CD4-positive, alpha-beta T cell (primary cell): ENCODE results near the gene TRAPPC6A. TPM values are rescaled to one million over a fixed set of nuclear protein-coding genes. Genes with fewer than 3 reads are reported as not detected.

Source experiments
- ATAC-seq: fragments of 200-7000 bp; cut with Tn5 transposase; one replicate; pipeline ENCODE4 v1.10.0; 2022; ENCODE audit warnings: mild to moderate bottlenecking; ENCODE audit not compliant: poor library complexity
- CTCF ChIA-PET: fragments of 350-600 bp; sonication (Branson Sonifier 250); formaldehyde crosslinking; loops from one replicate; lab custom pipeline; 2021; ENCODE audit warnings: antibody characterized with exemption, inconsistent platforms; lab: Charles Lee
- POLR2A ChIA-PET: fragments of 350-600 bp; sonication (Branson Sonifier 250); formaldehyde crosslinking; loops from one replicate; lab custom pipeline; 2021; ENCODE audit warnings: antibody characterized with exemption, inconsistent platforms; lab: Charles Lee
- DNase-seq, 14 experiments: peaks; one replicate each; pipeline ENCODE4 v3.0.0-alpha.2; 2013 to 2020; ENCODE audit warnings: mixed read lengths in 2 of 14
- H3K27ac ChIP-seq, 2 donors: one replicate each; pipeline versions ENCODE4 v1.5.1 to v1.7.0; 2013; ENCODE audit warnings: low read length in 2 of 2, low read depth in 1 of 2, mild to moderate bottlenecking in 1 of 2
- H3K27me3 ChIP-seq, 2 experiments: 1 replicate in 1 of 2; 2 replicates in 1 of 2; pipeline versions ENCODE4 v1.6.1 to v1.7.0; 2013; ENCODE audit warnings: low read length in 2 of 2, control low read depth in 1 of 2, mild to moderate bottlenecking in 1 of 2, moderate library complexity in 1 of 2; ENCODE audit not compliant: insufficient read depth in 2 of 2, control insufficient read depth in 1 of 2
- H3K36me3 ChIP-seq: one replicate; pipeline ENCODE4 v1.6.1; 2013; ENCODE audit warnings: low read length, control low read depth; ENCODE audit not compliant: insufficient read depth
- H3K4me1 ChIP-seq: one replicate; pipeline ENCODE4 v1.6.1; 2013; ENCODE audit warnings: low read length, control low read depth; ENCODE audit not compliant: insufficient read depth
- H3K4me3 ChIP-seq: one replicate; pipeline ENCODE4 v1.5.1; 2013; ENCODE audit warnings: mild to moderate bottlenecking, low read length, moderate library complexity
- H3K9me3 ChIP-seq, 2 experiments: 1 replicate in 1 of 2; 2 replicates in 1 of 2; pipeline versions ENCODE4 v1.6.1 to v1.7.0; 2013; ENCODE audit warnings: low read length in 2 of 2, mild to moderate bottlenecking in 2 of 2, control low read depth in 1 of 2, moderate library complexity in 1 of 2; ENCODE audit not compliant: control insufficient read depth in 1 of 2, insufficient read depth in 1 of 2
- H3K27ac Mint-ChIP-seq: one replicate; pipeline ENCODE4 v1.8.0; 2020; ENCODE audit warnings: mixed read lengths
- H3K27me3 Mint-ChIP-seq: one replicate; pipeline ENCODE4 v1.8.0; 2021; ENCODE audit warnings: mixed read lengths
- H3K36me3 Mint-ChIP-seq: one replicate; pipeline ENCODE4 v1.8.0; 2021; ENCODE audit warnings: low read depth, mixed read lengths
- H3K4me1 Mint-ChIP-seq: one replicate; pipeline ENCODE4 v1.8.0; 2021; ENCODE audit warnings: low read depth, mixed read lengths
- H3K4me3 Mint-ChIP-seq: one replicate; pipeline ENCODE4 v1.8.0; 2020; ENCODE audit warnings: mild to moderate bottlenecking, mixed read lengths
- H3K9me3 Mint-ChIP-seq: one replicate; pipeline ENCODE4 v1.8.0; 2020; ENCODE audit warnings: mixed read lengths
- CTCF ChIP-seq: fragments of 200-600 bp; IDR thresholded peaks from one replicate; pipeline ENCODE4 v1.8.0; 2022; ENCODE audit warnings: antibody characterized with exemption, mild to moderate bottlenecking
- intact Hi-C, 2 experiments: fragments of 100-400 bp; cut with DNase I in 1 of 2; cut with micrococcal nuclease in 1 of 2; formaldehyde crosslinking; loops; one replicate each; pipeline versions ENCODE4 v1.15.1 to v1.9.0; 2023 to 2025; cut with DNase I, micrococcal nuclease
- total RNA-seq, 174 experiments: library from RNA in 2 of 174; stranded (reverse) in 2 of 174; gene quantifications; one replicate each; pipeline ENCODE4 v1.2.3 and lab custom pipeline; 2021 to 2026

TRAPPC6A gene
- total RNA-seq, 2 experiments from 2014 or later, result 32.0 to 38.8 TPM

GRCh38 chr19:45160870-45161737 is 16.9 kb downstream of the TRAPPC6A start, which contains the start of gene NKPD1:
TSS of gene NKPD1 (minus strand) at chr19:45160982. CDS start at chr19:45160150, 832 bp downstream.
- intact Hi-C loops, result no loop called here
- DNase-seq (no peak), ATAC-seq (no peak)
- H3K27ac Mint-ChIP-seq, result no peak within 1 kb of the TSS
- H3K4me3 Mint-ChIP-seq, result no peak within 1 kb of the TSS
- CTCF ChIA-PET, result no interaction called here
- no peaks in the 10 kb centered on the region for H3K36me3 Mint-ChIP-seq
- H3K27me3 Mint-ChIP-seq, result peaks cover 13% of the 10 kb centered on the region
- POLR2A ChIA-PET, result no interaction called here
- TF ChIP-seq CTCF, result no peak
- H3K36me3 ChIP-seq, result no peaks in the 10 kb centered on the region
- no peaks in the 10 kb centered on the region for H3K9me3 ChIP-seq
- no peaks in the 10 kb centered on the region for H3K9me3 Mint-ChIP-seq
- H3K27me3 ChIP-seq, result no peaks in the 10 kb centered on the region
- no peak within 1 kb of the TSS for H3K27ac ChIP-seq
- H3K4me1 Mint-ChIP-seq, result peaks cover 16% of the 10 kb centered on the region
- no peak within 1 kb of the TSS for H3K4me3 ChIP-seq
- peaks cover 24% of the 10 kb centered on the region for H3K4me1 ChIP-seq

- Histone ChIP-seq H3K27me3 (no peaks in the 10 kb centered on the region), H3K9me3 (no peaks in the 10 kb centered on the region), H3K4me3 (no peak overlapping the region), H3K36me3 (no peaks in the 10 kb centered on the region), H3K4me1 (peaks cover 17% of the 10 kb centered on the region), H3K27ac (no peak overlapping the region)
- intact Hi-C loops, result no loop called here
- no peak overlapping the region for H3K4me3 Mint-ChIP-seq
- peaks cover 16% of the 10 kb centered on the region for H3K27me3 Mint-ChIP-seq
- peaks cover 12% of the 10 kb centered on the region for H3K4me1 Mint-ChIP-seq
- ChIA-PET POLR2A (no interaction called here), CTCF (no interaction called here)
- H3K27ac Mint-ChIP-seq, result no peak overlapping the region
- TF ChIP-seq CTCF, result no peak
- no peaks in the 10 kb centered on the region for H3K36me3 Mint-ChIP-seq
- no peak for ATAC-seq
- no peaks in the 10 kb centered on the region for H3K9me3 Mint-ChIP-seq
- DNase-seq, result no peak
Observed at GRCh38 chr19:45159971-45160324, 18.1 kb downstream of the TRAPPC6A start.

- Mint-ChIP-seq H3K36me3 (no peaks in the 10 kb centered on the region), H3K27me3 (peaks cover 18% of the 10 kb centered on the region), H3K4me1 (peaks cover 9% of the 10 kb centered on the region), H3K4me3 (no peak overlapping the region), H3K9me3 (no peaks in the 10 kb centered on the region), H3K27ac (no peak overlapping the region)
- no peak overlapping the region for H3K4me3 ChIP-seq
- H3K9me3 ChIP-seq, result no peaks in the 10 kb centered on the region
- no peak overlapping the region for H3K27ac ChIP-seq
- no peaks in the 10 kb centered on the region for H3K36me3 ChIP-seq
- no peaks in the 10 kb centered on the region for H3K27me3 ChIP-seq
- peaks cover 12% of the 10 kb centered on the region for H3K4me1 ChIP-seq
- TF ChIP-seq CTCF, result no peak
- intact Hi-C loops, result no loop called here
- ChIA-PET CTCF (no interaction called here), POLR2A (interaction anchor here (1.7 kb wide), 1 partner anchor 19 kb away, joined by 4 read pairs; the partner anchor contains the start of genes BLOC1S3 and TRAPPC6A)
- DNase-seq (no peak), ATAC-seq (no peak)
Observed at GRCh38 chr19:45159210-45159970, 18.6 kb downstream of the TRAPPC6A start.
